CD4-positive, CD25-positive, alpha-beta regulatory T cell (primary cell): Measurements from ENCODE around the gene KCTD17. TPM values are rescaled to one million over a fixed set of nuclear protein-coding genes. Genes with fewer than 3 reads are reported as not detected.
A peak's percentile ranks its signal among the peaks of the same experiment; 100 is the strongest.

ENCODE experiments used
- ATAC-seq, 2 donors: fragments of 150-1000 bp; cut with Tn5 transposase; one replicate each; pipeline ENCODE4 v1.10.0; 2021; ENCODE audit warnings: low read depth in 2 of 2, moderate number of reproducible peaks in 2 of 2, moderate library complexity in 1 of 2
- DNase-seq, 3 donors: peaks; one replicate each; pipeline versions ENCODE4 v3.0.0 to v3.0.0-alpha.2; 2012 to 2022; ENCODE audit warnings: mixed read lengths in 1 of 3
- H3K27ac ChIP-seq: one replicate; pipeline ENCODE4 v1.7.0; 2013; ENCODE audit warnings: mild to moderate bottlenecking, low read length; ENCODE audit not compliant: insufficient read depth, poor library complexity, severe bottlenecking
- H3K27me3 ChIP-seq: one replicate; pipeline ENCODE4 v1.7.0; 2013; ENCODE audit warnings: low read length; ENCODE audit not compliant: control insufficient read depth, insufficient read depth
- H3K36me3 ChIP-seq: one replicate; pipeline ENCODE4 v1.7.0; 2013; ENCODE audit warnings: mild to moderate bottlenecking, low read length, moderate library complexity; ENCODE audit not compliant: control insufficient read depth, insufficient read depth
- H3K4me1 ChIP-seq: 2 replicates; pipeline ENCODE4 v1.7.0; 2013; ENCODE audit warnings: mild to moderate bottlenecking, low read length; ENCODE audit not compliant: insufficient read depth, control insufficient read depth, poor library complexity, severe bottlenecking
- H3K4me3 ChIP-seq: one replicate; pipeline ENCODE4 v1.7.0; 2013; ENCODE audit warnings: low read depth, mild to moderate bottlenecking, low read length, moderate library complexity
- H3K9me3 ChIP-seq, 2 experiments: 1 replicate in 1 of 2; 2 replicates in 1 of 2; pipeline ENCODE4 v1.7.0; 2013; ENCODE audit warnings: low read length in 2 of 2, mild to moderate bottlenecking in 1 of 2, moderate library complexity in 1 of 2; ENCODE audit not compliant: control insufficient read depth in 2 of 2
- H3K27ac Mint-ChIP-seq, 3 donors: one replicate each; pipeline ENCODE4 v1.8.0; 2020 to 2022; ENCODE audit warnings: mild to moderate bottlenecking in 3 of 3, mixed read lengths in 3 of 3, moderate library complexity in 2 of 3
- H3K27me3 Mint-ChIP-seq: one replicate; pipeline ENCODE4 v1.8.0; 2022; ENCODE audit warnings: mild to moderate bottlenecking, mixed read lengths
- H3K36me3 Mint-ChIP-seq: one replicate; pipeline ENCODE4 v1.8.0; 2020; ENCODE audit warnings: mixed read lengths
- H3K4me1 Mint-ChIP-seq, 4 donors: one replicate each; pipeline ENCODE4 v1.8.0; 2020 to 2022; ENCODE audit warnings: mixed read lengths in 4 of 4, mild to moderate bottlenecking in 1 of 4
- H3K4me3 Mint-ChIP-seq, 4 donors: one replicate each; pipeline ENCODE4 v1.8.0; 2020 to 2022; ENCODE audit warnings: mild to moderate bottlenecking in 4 of 4, mixed read lengths in 4 of 4, moderate library complexity in 3 of 4
- H3K9me3 Mint-ChIP-seq, 7 donors: one replicate each; pipeline ENCODE4 v1.8.0; 2020 to 2022; ENCODE audit warnings: mixed read lengths in 7 of 7, mild to moderate bottlenecking in 3 of 7, moderate library complexity in 2 of 7
- polyA plus RNA-seq, 4 donors: library from polyadenylated mRNA; unstranded; fragments of 300-500 nt; fragmentation: Illumina TruSeq; gene quantifications; one replicate each; pipeline ENCODE4 v1.2.3, GENCODE V29; 2021
- total RNA-seq: library from RNA; stranded (reverse); gene quantifications from one replicate; pipeline ENCODE4 v1.2.3, GENCODE V29; 2022

KCTD17 gene
- total and polyA plus RNA-seq, 5 donors from 2014 or later: 10.9 to 33.5 (median 14.1) TPM

GRCh38 chr22:37054600-37055365 is 3.2 kb downstream of the KCTD17 start:
- ATAC-seq (no peak), DNase-seq (no peak)
- Mint-ChIP-seq H3K27me3 (no peaks in the 10 kb centered on the region), H3K4me3 (peak overlapping the region in 1 of 4 donors; percentile 41), H3K36me3 (peaks cover 16% of the 10 kb centered on the region), H3K4me1 (peaks cover 0 to 16% (median 7%) of the 10 kb centered on the region in 4 donors), H3K27ac (no peak overlapping the region), H3K9me3 (no peaks in the 10 kb centered on the region)
- no peak overlapping the region for H3K4me3 ChIP-seq
- peaks cover 19% of the 10 kb centered on the region for H3K4me1 ChIP-seq
- H3K36me3 ChIP-seq: peaks cover 30% of the 10 kb centered on the region
- no peaks in the 10 kb centered on the region for H3K9me3 ChIP-seq
- H3K27me3 ChIP-seq: no peaks in the 10 kb centered on the region
- no peak overlapping the region for H3K27ac ChIP-seq

GRCh38 chr22:37056246-37056645 is 4.7 kb downstream of the KCTD17 start:
- Histone ChIP-seq H3K27me3 (no peaks in the 10 kb centered on the region), H3K4me1 (peaks cover 32% of the 10 kb centered on the region), H3K36me3 (peaks cover 30% of the 10 kb centered on the region), H3K4me3 (no peak overlapping the region), H3K9me3 (no peaks in the 10 kb centered on the region), H3K27ac (no peak overlapping the region)
- Mint-ChIP-seq H3K4me3 (peak overlapping the region in 1 of 4 donors; percentile 11), H3K9me3 (no peaks in the 10 kb centered on the region), H3K4me1 (peaks cover 0 to 25% (median 11%) of the 10 kb centered on the region in 4 donors), H3K27ac (no peak overlapping the region), H3K36me3 (peaks cover 16% of the 10 kb centered on the region), H3K27me3 (no peaks in the 10 kb centered on the region)
- DNase-seq (no peak), ATAC-seq (no peak)

- no peaks in the 10 kb centered on the region for H3K9me3 Mint-ChIP-seq
- no peak for ATAC-seq
These were observed 5.7 kb downstream of the KCTD17 start for GRCh38 chr22:37057226-37057625.

GRCh38 chr22:37057796-37058510 is 6.4 kb downstream of the KCTD17 start:
- Mint-ChIP-seq H3K36me3 (peaks cover 16% of the 10 kb centered on the region), H3K4me1 (peaks cover 0 to 19% (median 5%) of the 10 kb centered on the region in 4 donors), H3K27me3 (no peaks in the 10 kb centered on the region), H3K27ac (no peak overlapping the region), H3K4me3 (peak overlapping the region in 1 of 4 donors; percentile 45), H3K9me3 (no peaks in the 10 kb centered on the region)
- Histone ChIP-seq H3K27ac (no peak overlapping the region), H3K27me3 (no peaks in the 10 kb centered on the region), H3K4me3 (no peak overlapping the region), H3K9me3 (no peaks in the 10 kb centered on the region), H3K4me1 (peaks cover 17% of the 10 kb centered on the region), H3K36me3 (peaks cover 30% of the 10 kb centered on the region)
- ATAC-seq: no peak
- DNase-seq: no peak

More at GRCh38 chr22:37057226-37057625, 5.7 kb downstream of the KCTD17 start:
- H3K27ac Mint-ChIP-seq: no peak overlapping the region
- H3K4me3 Mint-ChIP-seq: peak overlapping the region in 1 of 4 donors; percentile 45
- no peak for DNase-seq
- no peak overlapping the region for H3K27ac ChIP-seq
- peaks cover 30% of the 10 kb centered on the region for H3K36me3 ChIP-seq
- H3K4me1 Mint-ChIP-seq: peaks cover 0 to 23% (median 10%) of the 10 kb centered on the region in 4 donors
- H3K4me1 ChIP-seq: peaks cover 24% of the 10 kb centered on the region
- no peaks in the 10 kb centered on the region for H3K27me3 ChIP-seq
- no peaks in the 10 kb centered on the region for H3K9me3 ChIP-seq
- peaks cover 16% of the 10 kb centered on the region for H3K36me3 Mint-ChIP-seq
- no peak overlapping the region for H3K4me3 ChIP-seq
- H3K27me3 Mint-ChIP-seq: no peaks in the 10 kb centered on the region

GRCh38 chr22:37058917-37059701 is 7.6 kb downstream of the KCTD17 start:
- no peak for DNase-seq
- Mint-ChIP-seq H3K4me1 (peaks cover 0 to 19% (median 4%) of the 10 kb centered on the region in 4 donors), H3K27me3 (no peaks in the 10 kb centered on the region), H3K27ac (no peak overlapping the region), H3K4me3 (no peak overlapping the region), H3K9me3 (no peaks in the 10 kb centered on the region), H3K36me3 (peaks cover 11% of the 10 kb centered on the region)
- no peak overlapping the region for H3K4me3 ChIP-seq
- H3K27me3 ChIP-seq: no peaks in the 10 kb centered on the region
- ATAC-seq: no peak
- no peak overlapping the region for H3K27ac ChIP-seq
- H3K4me1 ChIP-seq: peaks cover 16% of the 10 kb centered on the region
- H3K36me3 ChIP-seq: peaks cover 27% of the 10 kb centered on the region
- H3K9me3 ChIP-seq: no peaks in the 10 kb centered on the region

GRCh38 chr22:37059876-37060449 is 8.4 kb downstream of the KCTD17 start:
- peaks cover 26% of the 10 kb centered on the region for H3K36me3 ChIP-seq
- no peaks in the 10 kb centered on the region for H3K27me3 ChIP-seq
- ATAC-seq (peak; percentile 52 to 66), DNase-seq (peak in 1 of 3 donors; percentile 43)
- Mint-ChIP-seq H3K4me1 (peaks cover 0 to 19% (median 4%) of the 10 kb centered on the region in 4 donors), H3K36me3 (peaks cover 11% of the 10 kb centered on the region), H3K9me3 (no peaks in the 10 kb centered on the region), H3K4me3 (no peak overlapping the region), H3K27me3 (no peaks in the 10 kb centered on the region), H3K27ac (peak overlapping the region in 1 of 3 donors; percentile 51)
- H3K9me3 ChIP-seq: no peaks in the 10 kb centered on the region
- H3K4me3 ChIP-seq: no peak overlapping the region
- peaks cover 16% of the 10 kb centered on the region for H3K4me1 ChIP-seq
- H3K27ac ChIP-seq: no peak overlapping the region
